ENCODE data around the gene CXCL3.

Gene CXCL3

DNA sequence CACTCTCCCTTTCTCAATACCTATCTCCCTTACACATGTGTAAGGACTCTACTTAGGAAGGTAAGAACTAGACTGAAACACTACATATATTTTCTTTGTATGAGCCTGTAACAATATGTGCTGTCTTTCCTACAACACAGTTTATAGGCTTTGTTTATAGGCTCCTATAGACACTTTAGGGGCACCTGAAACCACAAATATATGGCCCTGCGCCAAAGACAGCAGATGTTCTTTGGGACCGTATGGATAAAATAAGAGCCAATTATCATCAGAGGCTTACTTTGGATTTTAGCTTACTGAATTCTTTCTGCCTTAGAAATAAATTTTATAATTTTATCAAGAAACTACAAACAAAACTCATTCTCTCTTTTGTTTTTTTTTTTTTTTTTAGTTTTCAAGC lies 16.6 kb upstream of the CXCL3 start:
- DNase-seq: no peak

DNA sequence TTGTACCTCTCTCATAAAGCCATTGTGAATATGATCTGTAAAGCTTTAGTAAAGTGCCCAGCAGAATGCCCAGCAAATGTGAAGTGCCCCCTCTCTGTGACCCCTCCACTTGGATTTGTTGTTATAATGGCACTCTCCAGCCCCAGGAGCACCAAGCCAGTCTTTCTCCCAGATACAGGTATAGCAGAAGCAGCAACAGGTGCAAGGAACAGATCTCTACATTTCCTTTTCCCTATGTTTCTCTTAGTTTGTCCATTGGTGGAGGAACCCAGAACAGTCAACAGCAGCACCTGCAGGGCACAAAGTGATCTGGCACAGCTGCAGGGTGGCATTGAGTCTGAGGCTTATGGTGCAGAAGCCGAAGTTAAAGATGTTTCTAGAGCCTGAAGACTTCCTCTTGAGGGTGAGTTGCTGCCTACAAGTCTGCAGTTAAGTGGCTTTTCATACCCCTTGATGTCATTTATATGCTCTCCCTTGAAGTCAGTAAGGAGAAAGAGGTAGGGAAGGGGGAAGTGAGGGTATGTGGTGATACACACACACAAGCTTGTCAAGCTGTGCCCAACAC lies 16.1 kb upstream of the CXCL3 start:
- no peak for DNase-seq

DNA sequence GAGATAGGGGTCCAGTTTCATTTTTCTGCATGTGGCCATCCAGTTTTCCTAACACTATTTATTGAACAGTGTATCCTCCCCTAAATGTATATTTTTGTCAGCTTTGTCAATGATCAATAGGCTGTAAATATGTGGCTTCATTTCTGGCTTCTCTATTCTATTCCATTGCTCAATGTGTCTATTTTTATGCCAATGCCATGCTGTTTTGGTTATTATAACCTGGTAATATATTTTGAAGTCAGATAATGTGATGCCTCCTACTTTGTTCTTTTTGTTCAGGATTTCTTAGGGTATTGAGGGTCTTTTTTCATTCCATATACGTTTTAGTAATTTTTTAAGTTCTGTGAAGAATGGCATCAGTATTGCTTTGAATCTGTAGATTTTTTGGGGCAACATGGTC lies 8.7 kb upstream of the CXCL3 start:
- DNase-seq: no peak

DNA sequence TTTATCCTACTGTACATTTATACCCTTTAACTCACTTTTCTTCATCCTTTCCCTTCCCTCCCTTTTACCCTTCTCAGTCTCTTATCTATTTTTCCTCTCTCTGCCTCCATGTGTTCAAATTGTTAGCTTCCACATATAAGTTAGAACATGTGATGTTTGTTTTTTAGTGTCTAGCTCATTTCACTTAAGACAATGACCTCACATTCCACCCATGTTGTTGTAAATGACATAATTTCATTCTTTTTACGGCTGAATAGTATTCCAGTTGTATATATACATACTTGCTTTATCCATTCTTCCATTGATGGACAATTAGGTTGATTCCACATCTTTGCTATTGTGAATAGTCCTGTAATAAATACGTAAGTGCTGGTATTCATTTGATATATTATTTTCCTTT lies 7.3 kb upstream of the CXCL3 start:
- no peak for DNase-seq

DNA sequence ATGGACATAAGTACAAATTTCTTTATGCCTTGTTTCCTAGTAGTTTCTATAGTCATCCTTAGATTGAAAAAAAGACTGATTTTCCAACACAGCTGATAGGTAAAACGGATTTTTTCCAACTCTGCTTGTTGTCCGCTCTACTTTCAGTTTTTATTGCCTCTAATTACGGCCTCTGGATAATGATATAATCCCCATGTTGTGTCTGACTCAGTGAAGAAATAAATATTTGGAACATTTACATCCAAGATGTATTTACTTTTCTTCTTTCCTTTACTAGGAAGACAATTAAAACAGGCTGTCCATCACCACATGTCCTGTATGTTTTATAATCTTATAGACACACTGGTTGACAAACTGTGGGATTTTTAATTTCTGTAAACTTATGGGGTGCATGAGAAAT lies 6.8 kb upstream of the CXCL3 start:
- DNase-seq: no peak

GRCh38 chr4:74044677-74045076 lies 6.2 kb upstream of the CXCL3 start:
- no peak for DNase-seq

DNA sequence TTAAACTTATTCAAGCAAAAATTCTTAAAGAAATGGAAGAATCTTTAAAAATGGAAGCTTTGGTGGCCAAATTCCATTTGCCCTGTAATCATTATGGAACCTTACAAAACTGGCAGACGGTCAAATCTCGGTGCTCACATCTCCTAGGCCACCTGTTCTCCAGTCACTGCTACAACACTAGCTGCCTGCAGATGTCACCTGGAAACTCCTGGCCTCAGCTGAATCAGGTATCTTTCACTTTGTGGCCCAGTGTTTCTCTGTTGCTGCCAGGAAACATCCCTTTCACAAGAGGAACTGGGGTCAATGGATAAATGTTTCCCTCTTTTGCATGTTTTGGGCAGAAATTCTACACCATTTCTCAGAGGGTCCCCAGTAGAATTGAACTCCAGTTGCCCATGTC lies 4.2 kb upstream of the CXCL3 start:
- DNase-seq: no peak

DNA sequence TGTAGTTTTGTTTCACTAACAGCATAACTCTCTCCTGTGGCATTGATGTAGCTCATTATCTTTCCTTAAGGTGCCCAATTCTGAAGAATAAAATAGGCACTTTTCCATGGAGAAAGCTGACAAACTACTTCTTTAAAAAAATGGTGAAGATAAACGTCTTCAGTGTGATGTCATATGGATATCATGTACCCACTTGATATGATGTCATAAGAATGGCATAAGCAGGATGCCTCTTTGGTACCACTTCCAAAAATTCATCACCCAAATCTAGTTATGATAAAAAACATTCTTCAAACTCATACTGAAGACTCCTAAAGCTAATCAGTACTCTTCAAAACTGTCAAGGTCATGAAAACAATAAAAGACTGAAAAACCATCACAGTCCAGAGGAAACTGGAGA lies 2.9 kb upstream of the CXCL3 start:
- no peak for DNase-seq

GRCh38 chr4:74039315-74039763 lies 850 bp upstream of the CXCL3 start:
- DNase-seq: no peak

DNA sequence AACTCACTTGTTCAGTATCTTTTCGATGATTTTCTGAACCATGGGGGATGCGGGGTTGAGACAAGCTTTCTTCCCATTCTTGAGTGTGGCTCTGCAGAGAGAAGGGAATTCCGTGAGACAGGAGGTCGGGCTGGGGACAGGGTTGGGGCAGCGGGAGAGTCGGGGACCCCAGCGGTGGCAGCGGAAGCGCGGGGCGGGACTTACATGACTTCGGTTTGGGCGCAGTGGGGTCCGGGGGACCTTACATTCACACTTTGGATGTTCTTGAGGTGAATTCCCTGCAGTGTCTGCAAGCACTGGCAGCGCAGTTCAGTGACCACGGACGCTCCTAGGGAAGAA lies 434 bp downstream of the CXCL3 start:
- no peak for DNase-seq

DNA sequence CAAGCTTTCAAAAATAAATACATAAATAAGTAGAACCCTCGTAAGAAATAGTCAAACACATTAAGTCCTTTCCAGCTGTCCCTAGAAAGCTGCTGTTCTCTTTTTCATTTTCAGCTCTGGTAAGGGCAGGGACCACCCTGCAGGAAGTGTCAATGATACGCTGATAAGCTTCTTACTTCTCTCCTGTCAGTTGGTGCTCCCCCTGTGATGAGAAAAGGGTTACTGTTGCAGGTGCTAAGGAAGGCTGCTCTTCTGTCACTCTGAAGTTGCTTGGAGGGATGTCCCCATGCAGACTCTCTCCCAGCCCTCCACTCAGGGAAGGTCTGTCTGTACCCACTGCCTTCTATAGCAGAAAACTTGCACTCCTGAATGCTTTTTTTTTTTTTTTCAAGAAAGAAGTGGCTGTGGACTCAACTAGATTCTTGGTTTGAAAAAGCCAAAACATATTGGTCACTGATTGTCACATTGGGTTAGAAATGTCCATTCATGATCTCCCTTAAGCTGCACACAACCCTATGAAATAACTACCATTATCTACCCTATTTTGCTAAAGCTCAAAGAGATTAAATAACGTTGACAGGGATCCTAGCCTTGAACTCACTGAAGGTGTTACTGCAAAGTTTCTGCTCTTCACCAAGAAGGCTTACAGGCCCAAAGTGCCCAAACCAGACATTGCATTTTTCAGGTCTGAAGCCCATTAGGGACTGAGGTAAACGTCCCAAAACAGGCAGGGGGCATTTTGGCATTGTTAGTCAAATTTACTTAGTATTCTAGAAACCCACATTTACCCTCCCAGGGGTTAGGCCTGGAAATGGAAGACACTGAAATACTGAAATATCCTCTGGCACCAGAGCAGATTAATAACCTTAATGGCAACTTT lies 1.2 kb downstream of the CXCL3 start:
- no peak for DNase-seq

- no peak for DNase-seq
These were observed 4.8 kb downstream of the CXCL3 start for GRCh38 chr4:74033739-74034138.

DNA sequence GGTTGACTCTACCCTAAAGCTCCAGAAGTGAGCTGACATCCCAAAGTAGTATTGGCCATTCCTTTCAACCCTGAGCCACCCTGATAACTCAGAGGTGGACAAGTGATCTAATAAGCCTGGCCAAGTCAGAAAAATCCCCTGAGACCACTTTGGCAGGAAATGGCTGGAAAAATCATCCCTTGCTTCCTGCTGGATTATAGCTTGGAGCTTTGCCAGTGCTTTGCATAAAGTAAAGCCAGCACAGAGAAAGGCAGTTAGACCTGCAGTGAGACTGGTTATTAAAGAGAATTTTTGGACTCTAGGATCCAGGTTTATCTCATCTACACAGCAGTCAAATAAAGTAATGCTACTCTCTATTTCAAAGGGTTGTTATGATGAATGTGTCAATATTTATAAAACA lies 6.4 kb downstream of the CXCL3 start:
- no peak for DNase-seq

- DNase-seq: no peak
These were observed 6.9 kb downstream of the CXCL3 start for GRCh38 chr4:74031576-74031975.

DNA sequence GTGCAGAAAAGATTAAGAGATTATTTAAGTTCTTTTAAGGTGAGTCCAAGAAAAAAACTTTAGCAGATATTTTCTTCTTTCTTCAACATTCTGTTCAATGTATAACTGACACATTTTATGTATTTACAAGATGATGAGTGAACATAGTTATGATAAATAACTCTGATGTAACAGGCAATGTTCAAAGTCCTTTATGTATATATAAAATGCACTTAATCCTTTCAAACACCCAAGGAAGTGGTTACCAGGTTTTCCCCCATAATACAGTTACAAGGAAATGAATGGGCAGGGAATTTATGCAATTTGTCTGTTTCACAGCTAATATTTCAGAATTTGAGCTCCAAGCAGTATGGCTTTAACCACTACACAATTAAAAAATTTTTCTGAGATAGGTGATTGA lies 8.2 kb downstream of the CXCL3 start:
- no peak for DNase-seq

GRCh38 chr4:74028504-74028903 lies 10.0 kb downstream of the CXCL3 start:
- DNase-seq: no peak

DNA sequence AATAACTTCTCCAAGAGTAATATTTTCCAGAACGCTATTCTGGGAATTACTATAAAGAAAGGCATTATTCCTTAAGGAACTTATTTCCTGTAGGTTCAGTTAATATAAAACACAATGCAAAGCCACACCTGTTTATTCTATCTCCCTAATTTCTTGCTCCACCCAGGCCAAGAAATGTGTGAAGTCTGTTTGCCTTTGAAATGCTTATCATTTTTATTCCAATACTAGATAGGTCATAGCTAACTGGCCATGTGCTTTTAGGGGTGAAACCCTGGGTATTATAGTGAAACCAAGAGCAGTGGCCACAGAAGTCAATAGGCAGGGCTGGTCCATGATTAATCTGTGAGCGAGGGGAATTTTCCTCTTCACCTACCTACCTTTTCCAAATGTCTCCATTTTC lies 14.8 kb downstream of the CXCL3 start:
- no peak for DNase-seq

- DNase-seq: no peak
These were observed 16.9 kb downstream of the CXCL3 start for GRCh38 chr4:74021601-74022000.

DNA sequence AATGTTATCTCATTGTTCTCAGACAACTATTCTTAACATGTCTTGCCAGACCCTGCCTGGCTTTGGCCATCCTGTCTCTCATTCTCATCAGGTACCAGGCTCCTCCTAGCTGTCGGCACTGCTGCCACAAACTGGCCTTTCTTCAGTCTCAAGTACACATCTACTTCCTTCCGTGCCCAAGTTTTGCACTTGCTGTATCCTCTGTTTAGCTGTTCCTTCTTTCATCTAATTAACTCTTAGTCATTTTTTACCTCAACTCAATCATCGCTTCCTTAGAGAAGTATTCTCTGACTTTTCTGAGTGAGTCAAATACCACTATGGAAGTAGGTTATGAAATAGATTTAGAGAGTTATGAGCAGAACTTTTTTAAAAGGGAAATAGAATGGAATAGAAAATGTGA lies 19.7 kb downstream of the CXCL3 start:
- no peak for DNase-seq

GRCh38 chr4:74018116-74018515 lies 20.4 kb downstream of the CXCL3 start:
- DNase-seq: no peak

DNA sequence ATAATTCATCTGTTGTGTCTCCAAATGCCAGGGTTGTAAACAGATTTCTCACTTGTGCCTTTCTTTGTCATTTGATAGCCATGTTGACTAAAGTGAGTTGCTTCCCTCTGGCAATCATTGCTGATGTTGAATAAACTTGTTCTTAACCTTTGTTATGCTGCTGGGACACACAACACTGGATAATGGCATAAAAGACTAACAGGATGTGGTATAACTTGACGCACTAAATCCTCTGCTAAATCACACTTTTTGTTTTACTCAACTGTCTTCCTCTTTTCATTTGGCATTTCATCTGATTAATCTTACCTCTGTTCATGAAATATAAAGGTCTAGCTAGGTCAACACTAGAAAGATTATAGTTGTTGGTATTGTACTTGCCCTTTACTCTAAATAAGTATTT lies 22.4 kb downstream of the CXCL3 start:
- no peak for DNase-seq

- DNase-seq: no peak
These were observed 23.2 kb downstream of the CXCL3 start for GRCh38 chr4:74015126-74015780.

- no peak for DNase-seq
These were observed 24.2 kb downstream of the CXCL3 start for GRCh38 chr4:74014332-74014731.

- DNase-seq: no peak
These were observed 25.2 kb downstream of the CXCL3 start for GRCh38 chr4:74013264-74013663.
